Dedifferentiated amniotic fluid mesenchymal stem cell (primary cell): ENCODE results near the gene SH3RF3.
"Not testable (repeated sequence)": the region's sequence is repeated elsewhere in the genome, so short reads cannot be mapped to it uniquely, and the experiment has no call there.

Experiments
- DNase-seq: peaks from one replicate; pipeline ENCODE4 v3.0.0-alpha.2; 2016; ENCODE audit errors: extremely low spot score

SH3RF3 gene

GRCh38 chr2:109158237-109158636 is 29.2 kb downstream of the SH3RF3 start:
- no peak for DNase-seq

- no peak for DNase-seq
Measured at GRCh38 chr2:109159096-109159495, 30.1 kb downstream of the SH3RF3 start.

GRCh38 chr2:109160714-109161440 is 31.9 kb downstream of the SH3RF3 start:
- DNase-seq = no peak

- DNase-seq = not testable (repeated sequence)
Measured at GRCh38 chr2:109162367-109162766, 33.4 kb downstream of the SH3RF3 start.

GRCh38 chr2:109162999-109163398 is 34.0 kb downstream of the SH3RF3 start:
- no peak for DNase-seq

GRCh38 chr2:109164311-109164710 is 35.3 kb downstream of the SH3RF3 start:
- no peak for DNase-seq

GRCh38 chr2:109164739-109165221 is 35.8 kb downstream of the SH3RF3 start:
- DNase-seq = peak; percentile 25

GRCh38 chr2:109166811-109167210 is 37.8 kb downstream of the SH3RF3 start:
- no peak for DNase-seq

GRCh38 chr2:109168086-109168485 is 39.1 kb downstream of the SH3RF3 start:
- peak; percentile 48 for DNase-seq

GRCh38 chr2:109168716-109169115 is 39.7 kb downstream of the SH3RF3 start:
- DNase-seq = no peak

GRCh38 chr2:109170645-109171044 is 41.6 kb downstream of the SH3RF3 start:
- DNase-seq = no peak

- DNase-seq = peak; percentile 89
Measured at GRCh38 chr2:109171444-109172334, 42.7 kb downstream of the SH3RF3 start.

GRCh38 chr2:109172556-109173105 is 43.6 kb downstream of the SH3RF3 start:
- no peak for DNase-seq

- DNase-seq = peak; percentile 90
Measured at GRCh38 chr2:109173311-109174171, 44.5 kb downstream of the SH3RF3 start.

- DNase-seq = no peak
Measured at GRCh38 chr2:109174214-109174613, 45.2 kb downstream of the SH3RF3 start.

- DNase-seq = no peak
Measured at GRCh38 chr2:109174626-109175349, 45.8 kb downstream of the SH3RF3 start.

- no peak for DNase-seq
Measured at GRCh38 chr2:109175350-109175678, 46.3 kb downstream of the SH3RF3 start.

GRCh38 chr2:109176928-109177327 is 47.9 kb downstream of the SH3RF3 start:
- no peak for DNase-seq

- DNase-seq = no peak
Measured at GRCh38 chr2:109177635-109178034, 48.6 kb downstream of the SH3RF3 start.

GRCh38 chr2:109178968-109179367 is 50.0 kb downstream of the SH3RF3 start:
- DNase-seq = no peak

- no peak for DNase-seq
Measured at GRCh38 chr2:109180786-109181185, 51.8 kb downstream of the SH3RF3 start.
